Mesodermal cell (in vitro differentiated cells): ENCODE results near the gene SNX25.
"Not testable (repeated sequence)": the region's sequence is repeated elsewhere in the genome, so short reads cannot be mapped to it uniquely, and the experiment has no call there.

Experiments
- H3K27ac ChIP-seq: 2 replicates; pipeline ENCODE4 v1.7.0; 2013; ENCODE audit warnings: mild to moderate bottlenecking, low read depth, low read length, moderate library complexity; ENCODE audit not compliant: severe bottlenecking
- H3K36me3 ChIP-seq: 2 replicates; pipeline ENCODE4 v1.7.1; 2013; ENCODE audit warnings: mild to moderate bottlenecking, low read length, moderate library complexity; ENCODE audit not compliant: control insufficient read depth, insufficient read depth
- H3K4me1 ChIP-seq: one replicate; pipeline ENCODE4 v1.7.1; 2013; ENCODE audit warnings: mild to moderate bottlenecking, low read length; ENCODE audit not compliant: insufficient read depth, control insufficient read depth, poor library complexity, severe bottlenecking
- H3K4me3 ChIP-seq: 2 replicates; pipeline ENCODE4 v1.7.0; 2013; ENCODE audit warnings: low read length, control low read depth, mild to moderate bottlenecking; ENCODE audit not compliant: insufficient read depth, poor library complexity, severe bottlenecking; ENCODE audit errors: extremely low read depth
- H3K9me3 ChIP-seq: 2 replicates; pipeline ENCODE4 v1.7.1; 2013; ENCODE audit warnings: mild to moderate bottlenecking, low read length, moderate library complexity; ENCODE audit not compliant: control insufficient read depth
- WGBS, 2 experiments: methylation state at CpG; one replicate each; pipeline ENCODE4 v1.1.5; 2013; ENCODE audit warnings: missing lambda C conversion rate in 2 of 2; ENCODE audit not compliant: insufficient coverage in 2 of 2; 5-methylcytosine and 5-hydroxymethylcytosine counted together

SNX25 gene

DNA sequence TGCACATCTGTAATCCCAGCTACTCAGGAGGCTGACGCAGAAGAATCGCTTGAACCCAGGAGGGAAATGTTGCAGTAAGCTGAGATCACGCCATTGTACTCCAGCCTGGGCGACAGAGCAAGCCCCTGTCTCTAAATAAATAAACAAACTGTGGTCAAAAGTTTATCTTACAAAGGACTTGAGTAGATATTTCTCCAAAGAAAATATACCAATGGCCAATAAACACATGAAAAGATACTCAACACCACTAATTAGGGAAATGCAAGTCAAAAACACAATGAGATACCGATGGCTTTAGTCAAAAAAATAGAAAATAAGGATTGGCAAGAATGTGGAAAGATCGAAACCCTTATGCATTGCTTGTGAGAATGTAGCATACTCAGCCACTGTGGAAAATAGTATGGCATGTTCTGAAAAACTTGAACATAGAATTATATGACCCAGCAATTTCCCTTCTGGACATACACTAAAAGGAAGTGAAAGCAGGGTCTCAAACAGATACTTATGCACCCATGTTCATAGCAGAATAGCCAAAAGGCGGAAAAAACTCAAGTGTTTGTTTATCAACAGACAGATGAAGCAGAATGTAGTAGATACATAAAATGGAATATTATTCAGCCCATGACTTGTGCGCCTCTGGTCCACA is 3.6 kb upstream of the SNX25 start:
- Histone ChIP-seq H3K9me3 (no peaks in the 10 kb centered on the region), H3K27ac (no peak overlapping the region), H3K4me1 (peaks cover 4% of the 10 kb centered on the region), H3K36me3 (no peaks in the 10 kb centered on the region), H3K4me3 (no peak overlapping the region)
- 90 to 97% methylated on average over 4 to 5 of the region's 8 CpGs for WGBS, 2 experiments

DNA sequence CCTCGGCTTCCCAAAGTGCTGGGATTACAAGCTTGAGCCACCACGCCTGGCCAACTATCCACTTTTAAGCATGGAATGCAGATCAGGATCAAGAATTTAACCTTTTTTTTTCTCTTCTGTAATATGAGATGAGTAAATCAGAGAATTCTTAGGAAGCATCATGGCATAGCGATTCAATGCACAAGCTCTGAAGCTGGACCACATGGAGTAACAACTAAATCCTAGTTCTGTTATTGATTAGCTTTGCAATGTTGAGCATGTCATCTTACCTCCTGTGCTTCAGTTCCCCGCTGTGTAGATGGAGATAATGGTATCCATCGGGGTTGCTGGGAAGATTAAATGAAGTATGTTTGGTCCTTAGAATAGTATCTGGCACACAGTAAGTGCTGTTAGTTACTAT is 1.9 kb upstream of the SNX25 start:
- H3K4me3 ChIP-seq, result no peak overlapping the region
- peaks cover 6% of the 10 kb centered on the region for H3K4me1 ChIP-seq
- H3K27ac ChIP-seq, result no peak overlapping the region
- no peaks in the 10 kb centered on the region for H3K36me3 ChIP-seq
- H3K9me3 ChIP-seq, result no peaks in the 10 kb centered on the region
- 85 to 92% methylated on average over 4 to 5 of the region's 5 CpGs for WGBS, 2 experiments

DNA sequence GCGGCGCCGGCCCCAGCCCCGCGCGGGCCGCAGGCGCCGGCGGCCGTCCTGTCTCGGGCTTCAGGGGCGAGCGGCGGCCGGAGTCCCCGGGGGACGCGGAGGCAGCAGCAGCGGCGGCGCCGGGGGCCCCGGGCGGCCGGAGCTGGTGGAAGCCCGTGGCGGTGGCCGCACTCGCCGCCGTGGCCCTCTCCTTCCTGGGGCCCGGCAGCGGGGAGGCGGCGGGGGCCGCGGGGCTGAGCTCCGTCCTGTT is 379 bp downstream of the SNX25 start:
- H3K4me1 ChIP-seq, H3K27ac ChIP-seq, H3K9me3 ChIP-seq, H3K36me3 ChIP-seq: not testable (repeated sequence)
- H3K4me3 ChIP-seq, result peak overlapping the region; percentile 73
- 0% methylated on average over 9 to 30 of the region's 39 CpGs for WGBS, 2 experiments

DNA sequence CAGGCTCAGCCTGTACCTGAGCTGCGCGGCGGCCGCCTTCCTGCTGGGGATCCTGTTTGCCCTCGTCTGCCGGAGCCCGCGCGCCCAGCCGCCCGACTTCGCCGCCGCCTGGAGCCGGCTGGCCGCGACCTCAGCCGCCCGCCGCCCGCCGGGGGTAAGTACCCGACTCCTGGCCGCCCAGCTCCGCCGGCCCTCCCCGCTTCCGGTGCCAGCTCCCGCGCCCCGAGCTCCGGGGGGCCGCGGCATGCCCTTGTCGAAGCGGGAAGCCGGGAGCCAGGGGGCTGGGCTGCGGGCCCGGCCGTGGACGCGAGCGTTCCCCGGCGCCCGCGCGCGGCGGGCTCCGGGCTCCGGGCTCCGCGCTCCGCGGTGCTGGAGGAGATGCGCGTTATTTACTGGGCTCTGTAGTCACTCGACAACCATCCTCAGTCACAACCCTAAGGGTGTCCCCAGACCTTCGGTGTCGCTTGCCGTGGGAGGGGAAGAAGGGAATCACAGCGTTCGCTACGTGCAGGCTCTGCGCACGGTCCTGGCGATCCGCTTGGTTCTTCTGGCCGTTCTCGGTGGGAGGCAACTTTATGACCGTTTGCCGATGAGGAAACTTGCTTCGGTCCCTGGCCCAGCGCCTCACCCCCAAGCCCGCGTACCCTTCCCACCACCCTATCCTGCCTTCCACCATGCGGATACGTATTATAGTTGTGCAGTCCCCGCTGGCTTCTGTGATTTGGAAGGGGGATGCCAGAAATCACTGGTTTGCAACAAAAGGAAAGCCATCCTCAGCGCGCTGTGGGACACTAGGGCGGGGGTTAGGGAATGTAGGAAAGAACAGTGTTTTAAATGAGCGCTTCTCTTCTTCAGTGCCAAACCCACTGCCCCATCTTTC is 944 bp downstream of the SNX25 start:
- Histone ChIP-seq H3K4me3 (peak overlapping the region; percentile 73), H3K4me1 (peaks cover 10% of the 10 kb centered on the region), H3K36me3 (peaks cover 3% of the 10 kb centered on the region), H3K9me3 (no peaks in the 10 kb centered on the region), H3K27ac (peak overlapping the region; percentile 43)
- WGBS, 2 experiments, result 0% methylated on average over 29 to 50 of the region's 84 CpGs

DNA sequence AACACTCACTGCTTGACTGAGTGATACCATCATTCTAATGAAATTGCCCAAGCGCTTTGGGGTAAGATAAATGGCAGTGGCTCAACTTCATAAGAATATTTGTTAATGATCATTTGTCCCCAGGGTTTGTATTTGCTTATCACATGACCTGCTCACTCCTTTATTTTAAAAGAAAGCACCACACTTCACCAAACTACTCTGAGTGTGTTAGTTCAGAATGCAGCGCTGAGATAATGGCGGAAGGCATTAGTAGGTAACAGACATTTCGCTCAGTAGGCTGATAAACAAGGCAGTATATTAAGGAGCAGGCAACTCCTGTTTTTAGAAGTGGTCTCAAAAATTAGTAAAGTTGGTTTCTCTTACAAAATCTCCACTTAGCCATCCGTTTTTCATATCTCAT is 1.6 kb downstream of the SNX25 start:
- no peaks in the 10 kb centered on the region for H3K9me3 ChIP-seq
- 14 to 40% methylated on average over 1 to 3 of the region's 5 CpGs for WGBS, 2 experiments
- H3K4me1 ChIP-seq, result peaks cover 11% of the 10 kb centered on the region
- H3K36me3 ChIP-seq, result peaks cover 3% of the 10 kb centered on the region
- no peak overlapping the region for H3K27ac ChIP-seq
- peak overlapping the region; percentile 73 for H3K4me3 ChIP-seq

DNA sequence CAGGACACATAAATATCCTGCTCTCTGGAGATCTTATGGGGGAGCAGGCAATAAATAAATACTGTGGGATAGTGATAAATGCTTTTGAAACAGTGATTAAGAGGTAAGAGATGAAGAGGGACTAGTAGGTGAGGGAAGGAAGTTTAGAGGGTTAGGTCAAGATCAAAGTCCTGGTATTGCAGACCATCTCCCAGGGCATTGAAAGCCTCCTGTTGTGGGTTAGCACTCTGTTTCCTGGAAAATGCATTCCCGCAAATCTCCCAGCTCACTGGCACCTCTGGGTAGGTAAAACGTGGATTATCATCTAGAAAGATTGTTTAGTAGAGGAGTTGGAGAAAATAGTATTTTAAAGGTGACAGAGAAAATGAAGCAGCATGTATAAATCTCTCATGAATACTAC is 2.2 kb downstream of the SNX25 start:
- H3K4me1 ChIP-seq, result peaks cover 11% of the 10 kb centered on the region
- H3K27ac ChIP-seq, result no peak overlapping the region
- peak overlapping the region; percentile 73 for H3K4me3 ChIP-seq
- H3K36me3 ChIP-seq, result peaks cover 3% of the 10 kb centered on the region
- no peaks in the 10 kb centered on the region for H3K9me3 ChIP-seq
- 28% methylated on average over 2 of the region's 2 CpGs; no CpG with 5 or more reads in 1 of the 2 experiments for WGBS, 2 experiments

DNA sequence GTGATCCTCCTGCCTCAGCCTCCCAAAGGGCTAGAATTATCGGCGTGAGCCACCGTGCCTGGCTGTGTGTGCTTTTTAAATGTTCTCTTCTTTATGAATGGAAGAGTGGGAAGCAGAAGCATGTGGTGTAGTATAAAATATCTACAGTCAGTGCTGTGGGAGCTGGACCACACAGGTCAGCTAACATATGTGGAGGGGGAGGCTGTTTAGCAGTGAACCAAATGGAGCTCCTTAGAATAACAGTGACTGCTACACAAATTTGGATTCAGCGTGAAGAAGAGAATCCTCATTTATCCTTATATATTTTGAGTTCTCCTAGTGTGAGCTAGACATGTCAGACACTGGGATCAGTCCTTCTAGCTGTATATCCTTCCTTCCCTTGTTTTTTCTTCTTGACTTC is 3.2 kb downstream of the SNX25 start:
- 60 to 97% methylated on average over 1 to 3 of the region's 4 CpGs for WGBS, 2 experiments

DNA sequence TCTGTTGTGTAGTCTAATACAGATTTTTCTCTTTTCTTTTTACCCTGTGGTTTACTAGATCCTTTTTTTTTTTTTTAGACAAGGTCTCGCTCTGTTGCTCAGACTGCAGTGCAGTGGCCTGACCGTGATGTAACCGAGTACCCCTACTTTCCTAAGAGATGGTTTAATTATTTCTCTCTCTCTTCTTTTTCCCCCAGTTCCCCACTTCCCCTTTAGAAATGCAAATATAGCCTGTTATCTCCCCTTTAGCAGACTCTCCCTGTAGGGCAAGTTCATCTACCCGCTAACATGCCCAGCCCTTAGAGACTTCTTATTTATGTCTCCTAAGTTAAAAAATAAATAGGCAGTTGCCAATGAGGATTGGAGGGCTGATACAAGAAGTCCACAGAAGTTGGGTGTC is 4.5 kb downstream of the SNX25 start:
- peaks cover 11% of the 10 kb centered on the region for H3K4me1 ChIP-seq
- 20 to 79% methylated on average over 1 to 2 of the region's 4 CpGs for WGBS, 2 experiments
- H3K36me3 ChIP-seq, result peaks cover 3% of the 10 kb centered on the region
- H3K4me3 ChIP-seq, result no peak overlapping the region
- no peaks in the 10 kb centered on the region for H3K9me3 ChIP-seq
- H3K27ac ChIP-seq, result no peak overlapping the region

More for the DNA sequence above, 3.2 kb downstream of the SNX25 start:
- Histone ChIP-seq H3K9me3 (no peaks in the 10 kb centered on the region), H3K36me3 (peaks cover 3% of the 10 kb centered on the region), H3K4me3 (no peak overlapping the region), H3K4me1 (peaks cover 11% of the 10 kb centered on the region), H3K27ac (no peak overlapping the region)

DNA sequence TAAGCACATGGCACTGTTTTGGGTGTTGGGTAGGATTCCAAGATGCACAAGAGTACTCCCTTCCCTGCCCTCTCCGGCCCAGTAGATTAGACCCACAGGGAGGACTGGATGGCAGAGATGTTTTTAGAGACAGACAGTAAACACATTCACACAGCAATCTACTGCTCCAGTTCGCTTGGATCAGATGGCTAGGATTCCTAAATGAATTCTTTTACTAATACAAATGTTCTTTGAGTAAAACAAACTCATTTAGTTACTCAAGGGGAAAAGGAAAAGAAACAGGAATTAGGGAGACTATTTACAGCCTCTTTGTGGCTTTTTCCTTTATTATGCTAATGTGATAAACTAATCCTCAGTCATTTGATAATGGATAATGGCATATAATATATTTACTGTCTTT is 5.9 kb downstream of the SNX25 start:
- no peaks in the 10 kb centered on the region for H3K9me3 ChIP-seq
- 60% methylated on average over 1 of the region's 2 CpGs; no CpG with 5 or more reads in 1 of the 2 experiments for WGBS, 2 experiments
- H3K27ac ChIP-seq, result no peak overlapping the region
- H3K4me1 ChIP-seq, result peaks cover 11% of the 10 kb centered on the region
- H3K36me3 ChIP-seq, result peaks cover 3% of the 10 kb centered on the region
- H3K4me3 ChIP-seq, result no peak overlapping the region

DNA sequence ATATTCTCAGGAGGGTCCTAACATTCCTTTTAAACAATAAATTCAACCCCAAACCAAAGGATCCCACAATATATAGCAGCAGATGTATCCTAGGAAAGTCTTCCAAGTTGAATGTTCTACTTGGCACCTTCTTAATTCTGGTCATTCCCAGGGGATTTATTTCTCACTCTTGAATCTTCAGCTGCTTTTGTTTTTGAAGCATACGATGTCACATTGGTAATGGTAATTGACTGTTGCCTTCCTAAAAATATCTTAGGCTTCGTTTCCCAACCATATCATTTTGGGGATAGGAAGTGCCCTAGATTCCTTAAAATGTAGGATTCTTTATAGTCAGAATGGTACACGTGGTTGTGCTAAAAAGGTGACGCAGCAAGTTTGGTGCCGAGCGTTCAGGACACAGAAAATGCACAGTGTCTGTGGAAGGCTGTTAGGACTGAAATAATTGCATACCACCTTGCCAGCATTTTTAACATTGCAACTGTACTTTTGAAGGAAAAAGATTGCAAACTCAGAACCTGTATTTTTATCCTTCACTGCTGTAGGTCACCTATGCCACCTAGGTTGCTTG is 8.1 kb downstream of the SNX25 start:
- Histone ChIP-seq H3K4me3 (no peak overlapping the region), H3K4me1 (peaks cover 4% of the 10 kb centered on the region), H3K36me3 (peaks cover 3% of the 10 kb centered on the region), H3K27ac (no peak overlapping the region), H3K9me3 (no peaks in the 10 kb centered on the region)
- WGBS, 2 experiments, result 60 to 97% methylated on average over 1 to 6 of the region's 6 CpGs

DNA sequence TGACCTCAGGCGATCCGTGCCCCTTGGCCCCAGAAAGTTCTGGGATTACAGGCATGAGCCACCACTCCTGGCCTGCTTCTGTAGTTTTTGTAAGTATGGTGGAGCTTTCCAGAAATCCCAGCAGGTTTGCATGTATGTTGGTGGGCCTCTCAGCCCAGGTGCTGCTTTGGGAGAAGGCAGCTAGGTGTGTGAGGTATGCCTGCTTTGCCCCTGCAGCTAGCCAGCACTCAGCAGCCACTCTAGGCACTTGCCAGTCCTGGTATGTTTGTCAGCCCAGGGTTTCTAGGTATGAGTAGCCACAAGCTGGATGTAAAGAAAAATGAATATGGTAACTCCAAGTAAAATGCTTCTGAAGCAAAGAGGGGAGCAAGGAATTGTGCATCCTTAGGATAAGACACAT is 8.9 kb downstream of the SNX25 start:
- H3K27ac ChIP-seq, result no peak overlapping the region
- peaks cover 3% of the 10 kb centered on the region for H3K36me3 ChIP-seq
- H3K4me3 ChIP-seq, result no peak overlapping the region
- WGBS, 2 experiments, result 100% methylated on average over 2 of the region's 2 CpGs
- H3K4me1 ChIP-seq, result peaks cover 4% of the 10 kb centered on the region
- no peaks in the 10 kb centered on the region for H3K9me3 ChIP-seq
